Right lobe of liver (tissue), 6 donors: ENCODE data around the gene CREB5. TPM values are rescaled to one million over a fixed set of nuclear protein-coding genes. Genes with fewer than 3 reads are reported as not detected.
A peak's percentile ranks its signal among the peaks of the same experiment; 100 is the strongest.
"Not testable (repeated sequence)": the region's sequence is repeated elsewhere in the genome, so short reads cannot be mapped to it uniquely, and the experiment has no call there.

Source experiments
- ATAC-seq, 4 donors: fragments of 200-7000 bp; cut with Tn5 transposase; one replicate each; pipeline ENCODE4 v1.9.1; 2020; ENCODE audit warnings: mild to moderate bottlenecking in 4 of 4, moderate library complexity in 4 of 4
- DNase-seq, 3 donors: peaks; one replicate each; pipeline ENCODE4 v3.0.0-alpha.2; 2020
- H3K27ac ChIP-seq, 3 donors: fragments of 200-600 bp; one replicate each; pipeline ENCODE4 v1.8.0; 2022
- H3K27me3 ChIP-seq, 2 donors: fragments of 200-600 bp; one replicate each; pipeline ENCODE4 v1.8.0; 2022
- H3K36me3 ChIP-seq, 4 donors: fragments of 200-600 bp; sonication (generic) in 1 of 4; one replicate each; pipeline versions ENCODE4 v1.5.1 to v1.8.0; 2017 to 2022; ENCODE audit warnings: control low read depth in 1 of 4
- H3K4me1 ChIP-seq, 4 donors: fragments of 200-600 bp; sonication (generic) in 1 of 4; one replicate each; pipeline versions ENCODE4 v1.5.1 to v1.8.0; 2017 to 2022; ENCODE audit warnings: control low read depth in 1 of 4
- H3K4me3 ChIP-seq, 3 donors: fragments of 200-600 bp; one replicate each; pipeline ENCODE4 v1.8.0; 2022
- H3K9me3 ChIP-seq, 4 donors: fragments of 200-600 bp; sonication (generic) in 1 of 4; one replicate each; pipeline versions ENCODE4 v1.5.1 to v1.8.0; 2017 to 2022; ENCODE audit warnings: control low read depth in 1 of 4
- CTCF ChIP-seq, 4 donors: fragments of 200-600 bp in 3 of 4; fragments of 450-650 bp in 1 of 4; IDR thresholded peaks; one replicate each; pipeline versions ENCODE4 v1.5.1 to v1.8.0; 2016 to 2022; ENCODE audit warnings: antibody characterized with exemption in 4 of 4, mild to moderate bottlenecking in 2 of 4
- POLR2A ChIP-seq: fragments of 450-650 bp; IDR thresholded peaks from one replicate; pipeline ENCODE4 v1.6.1; 2017; ENCODE audit warnings: antibody characterized with exemption, mild to moderate bottlenecking
- WGBS: methylation state at CpG from one replicate; pipeline ENCODE4 v1.1.6; 2018; ENCODE audit warnings: low coverage, low lambda C conversion rate; ENCODE audit not compliant: insufficient coverage; ENCODE audit errors: missing lambda C conversion rate; 5-methylcytosine and 5-hydroxymethylcytosine counted together
- intact Hi-C, 2 donors: fragments of 100-400 bp; cut with DNase I; formaldehyde crosslinking; loops; one replicate each; pipeline versions ENCODE4 v1.11.2 to v1.14.1; 2022
- total RNA-seq, 6 experiments: library from RNA; depleted of rRNA in 2 of 6; stranded (reverse); fragments of >200 nt in 2 of 6; fragmentation: NEBNext Ultra II Directional in 3 of 6; extraction: Animal tissue kit (Norgen Biotek cat#: 25700) in 3 of 6; gene quantifications; one replicate each; pipeline versions ENCODE4 v1.1.0 to v1.2.4, GENCODE V29; 2016 to 2023
- donor health status: DM: no; HTN: yes; CAD: no.
- donor health status: DM: no; HTN: no; CAD: no.
- donor health status: DM: no; HTN: no; CAD: no.
- donor health status: DM: no; HTN: yes; CAD: no.
- donor health status: DM: no; HTN: yes; CAD: no.

The CREB5 gene
- total RNA-seq, 6 experiments from 2014 or later, result 0.48 to 6.3 (median 1.4) TPM

GRCh38 chr7:28784171-28784902 lies 372.0 kb downstream of the CREB5 start:
- WGBS, result 68% methylated on average over 11 of the region's 13 CpGs
- Histone ChIP-seq H3K9me3 (no peaks in the 10 kb centered on the region), H3K4me1 (peaks cover 0 to 11% (median 0%) of the 10 kb centered on the region in 4 donors), H3K36me3 (no peaks in the 10 kb centered on the region), H3K4me3 (no peak overlapping the region), H3K27me3 (no peaks in the 10 kb centered on the region), H3K27ac (no peak overlapping the region)
- TF ChIP-seq POLR2A (no peak), CTCF (IDR thresholded peaks at IDR 0.05) (no peak)
- intact Hi-C loops, result no loop called here
- no peak for DNase-seq
- ATAC-seq, result no peak

- WGBS, result 72% methylated on average over 12 of the region's 14 CpGs
- no peaks in the 10 kb centered on the region for H3K27me3 ChIP-seq
- TF ChIP-seq POLR2A (no peak), CTCF (IDR thresholded peaks at IDR 0.05) (no peak)
- H3K4me1 ChIP-seq, result peaks cover 0 to 11% (median 0%) of the 10 kb centered on the region in 4 donors
- ATAC-seq (peak in 2 of 4 donors; percentile 55 to 67), DNase-seq (no peak)
- H3K4me3 ChIP-seq, result no peak overlapping the region
- intact Hi-C loops, result no loop called here
- H3K36me3 ChIP-seq, result no peaks in the 10 kb centered on the region
- H3K27ac ChIP-seq, result no peak overlapping the region
- no peaks in the 10 kb centered on the region for H3K9me3 ChIP-seq
Measured at GRCh38 chr7:28785041-28785995, 373.0 kb downstream of the CREB5 start.

- peaks cover 0 to 11% (median 0%) of the 10 kb centered on the region in 4 donors for H3K4me1 ChIP-seq
- H3K36me3 ChIP-seq, H3K27me3 ChIP-seq, H3K4me3 ChIP-seq, H3K9me3 ChIP-seq, DNase-seq, H3K27ac ChIP-seq, ATAC-seq, intact Hi-C loops: not testable (repeated sequence)
- WGBS, result 94% methylated on average over 5 of the region's 5 CpGs
Measured at GRCh38 chr7:28786156-28786555, 373.8 kb downstream of the CREB5 start.

GRCh38 chr7:28787106-28787505 lies 374.8 kb downstream of the CREB5 start:
- intact Hi-C loops, result no loop called here
- Histone ChIP-seq H3K27me3 (no peaks in the 10 kb centered on the region), H3K4me1 (peaks cover 0 to 11% (median 0%) of the 10 kb centered on the region in 4 donors), H3K9me3 (no peaks in the 10 kb centered on the region), H3K4me3 (no peak overlapping the region), H3K27ac (no peak overlapping the region), H3K36me3 (no peaks in the 10 kb centered on the region)
- ATAC-seq, result no peak
- no peak for TF ChIP-seq CTCF (IDR thresholded peaks at IDR 0.05)
- TF ChIP-seq POLR2A, result no peak
- no peak for DNase-seq

GRCh38 chr7:28790467-28790866 lies 378.1 kb downstream of the CREB5 start:
- Histone ChIP-seq H3K36me3 (no peaks in the 10 kb centered on the region), H3K9me3 (no peaks in the 10 kb centered on the region), H3K27ac (no peak overlapping the region), H3K4me1 (peaks cover 0 to 6% (median 0%) of the 10 kb centered on the region in 4 donors), H3K4me3 (no peak overlapping the region), H3K27me3 (no peaks in the 10 kb centered on the region)
- DNase-seq (no peak), ATAC-seq (no peak)
- TF ChIP-seq POLR2A, result no peak
- TF ChIP-seq CTCF (IDR thresholded peaks at IDR 0.05), result no peak
- intact Hi-C loops, result no loop called here
- WGBS, result 64% methylated on average over 4 of the region's 4 CpGs
